PFSK-1 (cell line): ENCODE data around the gene ENO3.

ENCODE experiments used
- FOXP2 ChIP-seq: optimal IDR thresholded peaks from 2 replicates; pipeline ENCODE3; 2011; ENCODE audit warnings: borderline replicate concordance, control low read depth, inconsistent platforms; ENCODE audit not compliant: insufficient read depth; ENCODE audit errors: extremely low read length, extremely low read depth
- POLR2AphosphoS5 ChIP-seq: IDR thresholded peaks from 2 replicates; pipeline ENCODE4 v1.6.1; 2012; ENCODE audit warnings: low read depth, mild to moderate bottlenecking, control low read depth, low read length, moderate library complexity
- REST ChIP-seq, 2 experiments: IDR thresholded peaks; 2 replicates each; pipeline versions ENCODE4 v1.6.1 to v1.8.0; 2011 to 2012; ENCODE audit warnings: low read depth in 2 of 2, low read length in 2 of 2, control low read depth in 1 of 2, inconsistent platforms in 1 of 2, mild to moderate bottlenecking in 1 of 2, moderate library complexity in 1 of 2; ENCODE audit not compliant: insufficient read depth in 1 of 2
- SIN3A ChIP-seq: IDR thresholded peaks from 2 replicates; pipeline ENCODE4 v1.6.1; 2012; ENCODE audit warnings: mild to moderate bottlenecking, low read length, moderate library complexity, borderline replicate concordance; ENCODE audit not compliant: insufficient read depth
- TAF1 ChIP-seq: IDR thresholded peaks from 2 replicates; pipeline ENCODE4 v1.6.1; 2012; ENCODE audit warnings: low read length, control low read depth, borderline replicate concordance; ENCODE audit not compliant: insufficient read depth

Gene ENO3

DNA sequence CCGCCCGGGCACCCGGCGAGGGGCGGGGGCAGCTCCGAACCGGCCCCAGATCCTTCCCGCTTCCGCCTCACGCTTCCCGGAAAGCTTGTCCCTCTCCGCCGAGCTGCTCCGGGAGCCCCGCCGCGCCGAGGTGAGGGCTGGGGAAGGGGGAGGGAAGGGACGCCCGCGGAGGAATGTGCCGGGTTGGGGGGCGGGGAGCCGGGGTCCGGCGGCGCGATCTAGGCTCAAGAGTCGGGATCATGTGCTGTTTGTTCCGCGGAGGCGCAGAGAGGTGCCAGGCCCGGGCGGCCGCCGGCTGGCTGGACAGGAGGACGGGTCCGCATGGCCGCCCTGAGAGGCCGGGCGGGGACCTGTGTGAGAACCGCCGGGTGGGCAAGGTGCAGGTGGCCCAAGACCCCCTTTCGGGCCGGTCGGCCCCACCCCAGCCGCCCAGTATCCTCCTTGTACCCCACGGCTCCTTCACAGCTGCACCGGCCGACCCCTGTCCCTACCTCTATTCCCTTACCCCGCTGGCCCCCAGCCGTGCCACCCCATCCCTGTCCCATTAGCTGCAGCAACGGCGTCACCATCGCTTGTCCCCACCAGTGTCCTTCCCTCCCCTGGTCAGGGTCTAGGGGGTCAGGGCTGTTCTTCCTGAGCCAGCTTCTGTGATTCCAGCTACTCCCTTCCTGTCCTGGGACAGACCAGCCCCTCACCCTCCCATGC, 47.3 kb downstream of the ENO3 start:
- TF ChIP-seq SIN3A (no peak), REST (IDR thresholded peaks at IDR 0.05; ENCODE audit: insufficient read depth in 1 of 2, low read depth in 2 of 2, low read length in 2 of 2) (no peak), POLR2AphosphoS5 (no peak), FOXP2 (no peak), TAF1 (no peak)

DNA sequence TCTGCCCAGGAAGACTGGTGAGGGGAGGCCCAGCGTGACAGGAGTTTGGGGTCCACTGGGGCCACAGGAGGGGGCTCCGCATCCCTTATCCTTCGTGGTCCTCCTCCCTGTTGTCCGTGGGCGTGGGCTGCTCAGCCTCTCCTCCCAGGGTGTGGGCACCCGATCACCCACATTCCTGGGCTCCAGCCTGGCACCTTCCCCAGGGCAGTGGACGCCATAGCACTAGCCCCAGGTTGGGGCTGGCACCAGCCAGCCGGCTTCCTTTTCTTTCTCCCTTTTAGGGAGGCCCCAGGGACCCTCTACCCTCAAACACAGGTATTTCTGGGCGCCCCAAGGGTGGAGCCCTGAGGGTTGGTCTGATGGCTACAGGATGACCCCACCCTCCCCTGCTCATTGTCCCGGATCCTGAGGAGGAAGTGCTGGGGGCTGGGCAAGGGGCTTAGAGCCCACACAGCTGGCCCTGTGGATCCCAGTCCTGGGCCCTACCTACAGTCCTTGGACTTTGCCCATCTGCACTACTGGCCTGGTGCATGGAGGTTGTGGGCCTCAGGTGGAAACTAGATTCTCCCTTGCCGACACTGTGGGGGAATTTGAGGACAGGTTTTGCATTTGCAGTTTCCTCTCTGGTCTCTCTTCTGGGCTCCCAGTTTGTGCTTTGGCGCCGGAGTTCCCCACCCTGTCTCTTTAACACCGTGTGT, 48.0 kb downstream of the ENO3 start:
- peak; percentile 39 for TF ChIP-seq FOXP2
- TF ChIP-seq SIN3A = no peak
- TF ChIP-seq REST (IDR thresholded peaks at IDR 0.05; ENCODE audit: insufficient read depth in 1 of 2, low read depth in 2 of 2, low read length in 2 of 2) = no peak

DNA sequence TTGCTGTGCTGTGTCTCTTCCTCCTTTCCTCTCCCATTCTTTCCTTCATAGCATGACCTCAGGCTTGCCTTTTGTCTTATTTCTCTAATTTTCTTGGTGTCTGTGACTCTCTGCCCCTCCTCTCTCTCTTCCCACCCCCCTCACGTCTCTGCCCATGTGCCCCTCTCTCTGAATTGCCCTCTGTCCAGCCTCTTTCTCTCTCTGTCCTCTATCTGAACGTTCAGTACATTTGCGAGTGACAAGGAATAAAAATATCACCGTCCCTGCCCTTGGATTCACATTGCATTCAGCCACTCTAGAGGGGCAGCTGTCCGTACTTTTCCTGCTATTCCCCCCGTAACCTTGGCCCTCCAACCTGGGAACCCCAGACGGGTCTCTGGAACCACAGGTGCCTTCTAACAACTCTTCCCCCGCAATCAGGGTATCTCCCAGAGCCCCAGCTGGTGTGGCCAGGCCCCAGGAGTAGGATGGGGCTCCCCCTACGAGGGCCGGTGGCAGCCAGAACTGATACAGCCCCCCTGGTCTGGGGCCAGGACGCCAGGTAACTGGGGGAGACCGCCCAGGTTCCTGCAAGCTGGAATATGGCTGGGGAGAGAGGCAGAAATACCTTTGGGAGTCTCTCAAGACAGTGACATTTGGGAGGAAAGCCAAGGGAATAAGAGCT, 48.6 kb downstream of the ENO3 start:
- no peak for TF ChIP-seq FOXP2
- TF ChIP-seq POLR2AphosphoS5 = no peak
- no peak for TF ChIP-seq REST (IDR thresholded peaks at IDR 0.05; ENCODE audit: insufficient read depth in 1 of 2, low read depth in 2 of 2, low read length in 2 of 2)
- TF ChIP-seq SIN3A = no peak
- no peak for TF ChIP-seq TAF1

DNA sequence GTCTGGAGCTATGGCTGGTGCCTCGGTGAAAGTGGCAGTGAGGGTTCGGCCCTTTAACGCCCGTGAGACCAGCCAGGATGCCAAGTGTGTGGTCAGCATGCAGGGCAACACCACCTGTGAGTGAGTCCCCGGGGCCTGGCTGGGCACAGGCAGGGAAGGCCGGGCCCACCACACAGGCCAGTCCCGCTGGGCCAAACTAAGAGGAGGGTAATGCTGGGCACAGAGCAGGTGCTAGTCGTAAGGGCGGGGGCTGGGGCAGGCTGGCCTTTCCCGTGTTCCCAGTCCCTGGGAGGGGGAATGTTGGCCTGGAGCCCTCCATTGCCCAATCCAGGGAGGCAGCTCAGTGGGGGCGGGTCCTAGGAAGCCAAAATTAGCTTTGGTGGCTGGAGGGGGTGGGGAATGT, 49.3 kb downstream of the ENO3 start:
- TF ChIP-seq REST (IDR thresholded peaks at IDR 0.05; ENCODE audit: insufficient read depth in 1 of 2, low read depth in 2 of 2, low read length in 2 of 2) = no peak
- no peak for TF ChIP-seq SIN3A
- no peak for TF ChIP-seq TAF1
- TF ChIP-seq POLR2AphosphoS5 = no peak
- no peak for TF ChIP-seq FOXP2
